ENCODE data around the gene SCG2. TPM values are rescaled to one million over a fixed set of nuclear protein-coding genes. Genes with fewer than 3 reads are reported as not detected.

SCG2 gene
- total RNA-seq, 2 experiments from 2014 or later: 0.06 TPM; not detected in 1

DNA sequence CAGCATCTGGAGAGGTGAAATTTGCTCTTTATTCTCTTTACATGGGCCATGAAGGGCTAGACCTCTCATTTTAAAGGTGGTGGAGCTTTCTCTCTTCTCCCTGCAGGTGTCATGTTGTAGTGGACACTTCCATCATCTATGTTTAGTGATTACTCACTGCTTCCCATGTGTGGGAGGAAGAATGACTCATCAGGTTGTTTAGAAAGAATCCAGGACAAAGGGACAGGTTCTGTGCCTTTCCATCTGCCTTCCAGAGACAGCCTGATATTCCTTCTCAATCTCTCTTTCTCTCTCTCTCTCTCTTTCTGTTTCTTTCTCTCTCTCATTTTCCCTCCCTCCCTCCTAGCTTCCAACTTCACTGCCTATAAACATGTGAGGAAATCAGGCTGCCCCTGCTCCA is 38.7 kb downstream of the SCG2 start:
- TF ChIP-seq CTCF (conservative IDR thresholded peaks at IDR 0.05; ENCODE audit: low read length) (no peak), EZH2phosphoT487 (IDR thresholded peaks at IDR 0.05; ENCODE audit: borderline replicate concordance, low read depth, low read length) (no peak)
- POLR2A ChIA-PET: interaction anchor here (0.7 kb wide), 1 partner anchor 640 kb away, joined by 5 read pairs; no protein-coding TSS in a partner anchor
- Histone ChIP-seq H3K4me3 (ENCODE audit: low read depth, low read length, poor library complexity, severe bottlenecking) (no peak overlapping the region), H3K79me2 (ENCODE audit: insufficient read depth, low read depth, low read length) (no peaks in the 10 kb centered on the region), H3K9me2 (ENCODE audit: insufficient read depth, low read length) (no peaks in the 10 kb centered on the region), H2AFZ (ENCODE audit: low read length) (no peak overlapping the region), H4K20me1 (ENCODE audit: insufficient read depth, low read length) (no peaks in the 10 kb centered on the region), H3K27ac (ENCODE audit: low read depth, low read length, poor library complexity, severe bottlenecking) (no peak overlapping the region), H3K4me1 (ENCODE audit: insufficient read depth, low read length, poor library complexity, severe bottlenecking) (no peaks in the 10 kb centered on the region), H3K4me2 (ENCODE audit: low read length) (no peak overlapping the region), H3K36me3 (ENCODE audit: insufficient read depth, low read length) (no peaks in the 10 kb centered on the region), H3K9me3 (ENCODE audit: low read length) (no peaks in the 10 kb centered on the region)
- BruUV-seq (replicated peaks): no TSS peak
- intact Hi-C loops (cut with micrococcal nuclease; ENCODE audit: unreplicated experiment): no loop called here
- no peak for DNase-seq (ENCODE audit: low spot score)
- CTCF ChIA-PET (ENCODE audit: unreplicated experiment): no interaction called here

DNA sequence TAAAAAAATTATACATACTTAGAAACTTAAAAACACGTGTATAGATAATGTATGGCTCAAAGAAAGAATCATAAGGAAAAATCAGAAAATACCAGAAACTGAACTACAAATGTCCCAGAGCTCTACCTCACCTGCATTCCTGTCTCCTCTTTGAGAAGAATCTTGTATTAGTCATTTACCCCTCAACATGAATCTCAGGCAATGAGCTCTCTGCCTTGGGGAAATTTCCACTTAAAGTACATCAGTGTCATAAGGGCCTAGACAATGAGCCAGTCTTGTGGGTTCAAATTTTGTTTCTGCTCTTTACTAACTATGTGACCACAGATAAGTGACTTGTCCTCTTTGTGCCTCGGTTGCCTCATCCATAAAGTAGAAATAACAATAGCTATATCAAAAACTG is 40.1 kb downstream of the SCG2 start:
- Histone ChIP-seq H3K4me2 (ENCODE audit: low read length) (no peak overlapping the region), H3K4me1 (ENCODE audit: insufficient read depth, low read length, poor library complexity, severe bottlenecking) (no peaks in the 10 kb centered on the region), H3K9me2 (ENCODE audit: insufficient read depth, low read length) (no peaks in the 10 kb centered on the region), H2AFZ (ENCODE audit: low read length) (no peak overlapping the region), H3K9me3 (ENCODE audit: low read length) (no peaks in the 10 kb centered on the region), H3K4me3 (ENCODE audit: low read depth, low read length, poor library complexity, severe bottlenecking) (no peak overlapping the region), H4K20me1 (ENCODE audit: insufficient read depth, low read length) (no peaks in the 10 kb centered on the region), H3K27ac (ENCODE audit: low read depth, low read length, poor library complexity, severe bottlenecking) (no peak overlapping the region), H3K79me2 (ENCODE audit: insufficient read depth, low read depth, low read length) (no peaks in the 10 kb centered on the region), H3K36me3 (ENCODE audit: insufficient read depth, low read length) (no peaks in the 10 kb centered on the region)
- POLR2A ChIA-PET: no interaction called here
- intact Hi-C loops (cut with micrococcal nuclease; ENCODE audit: unreplicated experiment): no loop called here
- no TSS peak for BruUV-seq (replicated peaks)
- TF ChIP-seq EZH2phosphoT487 (IDR thresholded peaks at IDR 0.05; ENCODE audit: borderline replicate concordance, low read depth, low read length) (no peak), CTCF (conservative IDR thresholded peaks at IDR 0.05; ENCODE audit: low read length) (no peak)
- DNase-seq (ENCODE audit: low spot score): no peak
- CTCF ChIA-PET (ENCODE audit: unreplicated experiment): no interaction called here

GRCh38 chr2:223560749-223561435 is 41.3 kb downstream of the SCG2 start:
- no peaks in the 10 kb centered on the region for H3K9me2 ChIP-seq (ENCODE audit: insufficient read depth, low read length)
- POLR2A ChIA-PET: interaction anchor here (1.0 kb wide), 1 partner anchor 15 kb away, joined by 3 read pairs; no protein-coding TSS in a partner anchor
- no peak overlapping the region for H2AFZ ChIP-seq (ENCODE audit: low read length)
- no peaks in the 10 kb centered on the region for H3K36me3 ChIP-seq (ENCODE audit: insufficient read depth, low read length)
- H4K20me1 ChIP-seq (ENCODE audit: insufficient read depth, low read length): no peaks in the 10 kb centered on the region
- H3K4me1 ChIP-seq (ENCODE audit: insufficient read depth, low read length, poor library complexity, severe bottlenecking): no peaks in the 10 kb centered on the region
- DNase-seq (ENCODE audit: low spot score): no peak
- BruUV-seq (replicated peaks): no TSS peak
- no peak overlapping the region for H3K27ac ChIP-seq (ENCODE audit: low read depth, low read length, poor library complexity, severe bottlenecking)
- no peaks in the 10 kb centered on the region for H3K9me3 ChIP-seq (ENCODE audit: low read length)
- no peak overlapping the region for H3K4me2 ChIP-seq (ENCODE audit: low read length)
- intact Hi-C loops (cut with micrococcal nuclease; ENCODE audit: unreplicated experiment): no loop called here
- CTCF ChIA-PET (ENCODE audit: unreplicated experiment): no interaction called here
- H3K4me3 ChIP-seq (ENCODE audit: low read depth, low read length, poor library complexity, severe bottlenecking): no peak overlapping the region
- TF ChIP-seq CTCF (conservative IDR thresholded peaks at IDR 0.05; ENCODE audit: low read length) (no peak), EZH2phosphoT487 (IDR thresholded peaks at IDR 0.05; ENCODE audit: borderline replicate concordance, low read depth, low read length) (no peak)
- no peaks in the 10 kb centered on the region for H3K79me2 ChIP-seq (ENCODE audit: insufficient read depth, low read depth, low read length)

Measured in OCI-LY7 (cell line).